Measurements from ENCODE around the gene DENND1A.
"Not testable (repeated sequence)": the region's sequence is repeated elsewhere in the genome, so short reads cannot be mapped to it uniquely, and the experiment has no call there.

Gene DENND1A

GRCh38 chr9:123861756-123862120 lies 68.2 kb downstream of the DENND1A start:
- DNase-seq = no peak

- no peak for DNase-seq
Observed at GRCh38 chr9:123861086-123861755, 68.7 kb downstream of the DENND1A start.

GRCh38 chr9:123860603-123861002 lies 69.3 kb downstream of the DENND1A start:
- no peak for DNase-seq

- no peak for DNase-seq
Observed at GRCh38 chr9:123852403-123852802, 77.5 kb downstream of the DENND1A start.

- no peak for DNase-seq
Observed at GRCh38 chr9:123851851-123852250, 78.1 kb downstream of the DENND1A start.

- DNase-seq = no peak
Observed at GRCh38 chr9:123848447-123849085, 81.4 kb downstream of the DENND1A start.

- DNase-seq = no peak
Observed at GRCh38 chr9:123846966-123847365, 83.0 kb downstream of the DENND1A start.

GRCh38 chr9:123843703-123844102 lies 86.2 kb downstream of the DENND1A start:
- DNase-seq = no peak

- DNase-seq = no peak
Observed at GRCh38 chr9:123835821-123836220, 94.1 kb downstream of the DENND1A start.

- no peak for DNase-seq
Observed at GRCh38 chr9:123834889-123835562, 94.9 kb downstream of the DENND1A start.

GRCh38 chr9:123834218-123834888 lies 95.6 kb downstream of the DENND1A start:
- no peak for DNase-seq

GRCh38 chr9:123832858-123833650 lies 96.9 kb downstream of the DENND1A start:
- DNase-seq = no peak

GRCh38 chr9:123832176-123832575 lies 97.8 kb downstream of the DENND1A start:
- DNase-seq = no peak

GRCh38 chr9:123828449-123828848 lies 101.5 kb downstream of the DENND1A start:
- DNase-seq = no peak

GRCh38 chr9:123825342-123826060 lies 104.4 kb downstream of the DENND1A start:
- no peak for DNase-seq

GRCh38 chr9:123823194-123823947 lies 106.6 kb downstream of the DENND1A start:
- DNase-seq = no peak

GRCh38 chr9:123821619-123822018 lies 108.3 kb downstream of the DENND1A start:
- DNase-seq = no peak

- no peak for DNase-seq
Observed at GRCh38 chr9:123820139-123820538, 109.8 kb downstream of the DENND1A start.

GRCh38 chr9:123816817-123817472 lies 113.0 kb downstream of the DENND1A start:
- no peak for DNase-seq

GRCh38 chr9:123815856-123816255 lies 114.1 kb downstream of the DENND1A start:
- not testable (repeated sequence) for DNase-seq

- DNase-seq = no peak
Observed at GRCh38 chr9:123814496-123814895, 115.4 kb downstream of the DENND1A start.
